ENCODE measurements around the gene HOXB6. TPM values are rescaled to one million over a fixed set of nuclear protein-coding genes. Genes with fewer than 3 reads are reported as not detected.

HOXB6 gene
- total RNA-seq, 2 donors from 2014 or later: not detected

DNA sequence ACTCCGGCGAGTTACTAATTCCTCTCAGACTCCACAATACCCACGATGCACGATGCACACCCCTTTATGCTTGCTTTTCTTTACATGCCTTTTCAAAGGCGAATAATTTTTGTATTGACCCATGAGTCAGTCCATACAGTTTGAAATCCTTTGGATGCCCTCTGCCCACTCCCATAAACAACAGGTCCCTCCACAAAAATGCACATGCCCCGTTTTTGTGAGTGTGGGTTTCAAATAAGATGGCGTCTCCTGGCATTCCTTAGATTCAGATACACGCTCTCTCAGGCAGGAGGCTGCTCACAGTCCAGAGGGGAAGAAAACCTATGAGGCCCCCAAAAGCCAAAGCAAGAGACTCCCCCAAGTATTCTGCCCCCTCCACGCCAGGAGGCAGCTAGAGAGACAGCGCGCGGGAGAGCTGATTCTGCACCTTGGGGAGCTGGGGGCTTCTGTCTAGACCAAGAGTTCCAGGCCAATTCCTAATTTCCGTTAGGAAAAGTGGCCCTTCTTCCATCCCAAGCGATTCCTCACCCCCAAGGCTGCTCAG is 40.9 kb upstream of the HOXB6 start:
- no peak overlapping the region for H3K27ac Mint-ChIP-seq
- Histone ChIP-seq H3K4me1 (ENCODE audit: control insufficient read depth, insufficient read depth, low read length) (peaks cover 3% of the 10 kb centered on the region), H3K9me3 (ENCODE audit: control insufficient read depth, low read length) (no peaks in the 10 kb centered on the region), H3K36me3 (ENCODE audit: control insufficient read depth, insufficient read depth, low read length) (no peaks in the 10 kb centered on the region), H3K9ac (ENCODE audit: extremely low read depth, low read length, poor library complexity, severe bottlenecking) (no peak overlapping the region), H3K27ac (ENCODE audit: low read depth, low read length) (no peak overlapping the region), H3K4me3 (ENCODE audit: low read length) (no peak overlapping the region), H3K27me3 (ENCODE audit: control insufficient read depth, insufficient read depth, low read length, poor library complexity, severe bottlenecking) (peaks cover 99% of the 10 kb centered on the region)
- H3K9me3 Mint-ChIP-seq: no peaks in the 10 kb centered on the region
- no peak for DNase-seq
- 18 to 20% methylated on average over 7 to 14 of the region's 14 CpGs for WGBS, 2 experiments (ENCODE audit: insufficient coverage in 1 of 2, insufficient read length in 1 of 2)
- TF ChIP-seq, protein P1, sequence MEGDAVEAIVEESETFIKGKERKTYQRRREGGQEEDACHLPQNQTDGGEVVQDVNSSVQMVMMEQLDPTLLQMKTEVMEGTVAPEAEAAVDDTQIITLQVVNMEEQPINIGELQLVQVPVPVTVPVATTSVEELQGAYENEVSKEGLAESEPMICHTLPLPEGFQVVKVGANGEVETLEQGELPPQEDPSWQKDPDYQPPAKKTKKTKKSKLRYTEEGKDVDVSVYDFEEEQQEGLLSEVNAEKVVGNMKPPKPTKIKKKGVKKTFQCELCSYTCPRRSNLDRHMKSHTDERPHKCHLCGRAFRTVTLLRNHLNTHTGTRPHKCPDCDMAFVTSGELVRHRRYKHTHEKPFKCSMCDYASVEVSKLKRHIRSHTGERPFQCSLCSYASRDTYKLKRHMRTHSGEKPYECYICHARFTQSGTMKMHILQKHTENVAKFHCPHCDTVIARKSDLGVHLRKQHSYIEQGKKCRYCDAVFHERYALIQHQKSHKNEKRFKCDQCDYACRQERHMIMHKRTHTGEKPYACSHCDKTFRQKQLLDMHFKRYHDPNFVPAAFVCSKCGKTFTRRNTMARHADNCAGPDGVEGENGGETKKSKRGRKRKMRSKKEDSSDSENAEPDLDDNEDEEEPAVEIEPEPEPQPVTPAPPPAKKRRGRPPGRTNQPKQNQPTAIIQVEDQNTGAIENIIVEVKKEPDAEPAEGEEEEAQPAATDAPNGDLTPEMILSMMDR (conservative IDR thresholded peaks at IDR 0.05): no peak
- H3K36me3 Mint-ChIP-seq (ENCODE audit: low read depth): no peaks in the 10 kb centered on the region
- peaks cover 99% of the 10 kb centered on the region for H3K27me3 Mint-ChIP-seq (ENCODE audit: insufficient read depth)
- H3K4me3 Mint-ChIP-seq: peak overlapping the region; percentile 35
- H3K4me1 Mint-ChIP-seq: peaks cover 4% of the 10 kb centered on the region

DNA sequence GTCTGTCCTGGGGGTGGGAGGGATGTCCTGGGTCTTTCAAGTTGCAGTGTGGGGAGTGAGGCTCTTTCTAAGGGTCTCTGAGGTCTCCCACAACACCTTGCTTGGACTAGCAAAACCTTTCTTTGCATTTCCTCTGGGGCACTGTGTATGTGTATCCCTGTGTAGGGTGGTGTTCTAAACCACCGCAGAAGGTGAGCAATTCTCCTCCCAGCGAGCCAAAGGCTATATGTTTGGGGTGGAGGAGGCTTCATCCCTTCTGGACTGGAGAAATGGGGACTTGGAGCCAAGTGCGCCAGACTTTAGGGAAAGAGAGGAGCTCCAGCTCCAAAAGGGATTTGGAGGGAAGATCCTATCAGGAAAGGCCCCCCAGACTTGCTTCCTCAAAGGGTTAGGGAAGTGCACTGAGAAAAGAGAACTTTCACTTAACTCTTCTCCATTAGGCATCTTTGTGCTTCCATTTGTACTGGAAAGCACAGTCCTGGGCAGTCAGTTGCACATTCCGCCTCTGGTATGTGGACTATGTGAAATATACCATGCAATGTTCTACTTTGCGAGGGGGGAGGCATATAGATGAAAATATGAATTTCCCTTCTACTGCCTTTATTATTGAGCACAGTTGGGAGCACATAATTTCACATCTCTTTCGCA is 40.2 kb upstream of the HOXB6 start:
- no peaks in the 10 kb centered on the region for H3K9me3 ChIP-seq (ENCODE audit: control insufficient read depth, low read length)
- Mint-ChIP-seq H3K4me3 (no peak overlapping the region), H3K9me3 (no peaks in the 10 kb centered on the region), H3K27me3 (ENCODE audit: insufficient read depth) (peaks cover 100% of the 10 kb centered on the region), H3K4me1 (peaks cover 4% of the 10 kb centered on the region), H3K27ac (no peak overlapping the region), H3K36me3 (ENCODE audit: low read depth) (no peaks in the 10 kb centered on the region)
- 36 to 40% methylated on average over 5 to 6 of the region's 6 CpGs for WGBS, 2 experiments (ENCODE audit: insufficient coverage in 1 of 2, insufficient read length in 1 of 2)
- no peaks in the 10 kb centered on the region for H3K36me3 ChIP-seq (ENCODE audit: control insufficient read depth, insufficient read depth, low read length)
- DNase-seq: peak; percentile 34
- H3K4me1 ChIP-seq (ENCODE audit: control insufficient read depth, insufficient read depth, low read length): peaks cover 3% of the 10 kb centered on the region
- no peak overlapping the region for H3K4me3 ChIP-seq (ENCODE audit: low read length)
- peaks cover 100% of the 10 kb centered on the region for H3K27me3 ChIP-seq (ENCODE audit: control insufficient read depth, insufficient read depth, low read length, poor library complexity, severe bottlenecking)
- H3K27ac ChIP-seq (ENCODE audit: low read depth, low read length): no peak overlapping the region
- no peak overlapping the region for H3K9ac ChIP-seq (ENCODE audit: extremely low read depth, low read length, poor library complexity, severe bottlenecking)
- TF ChIP-seq, protein P1 (conservative IDR thresholded peaks at IDR 0.05): no peak

DNA sequence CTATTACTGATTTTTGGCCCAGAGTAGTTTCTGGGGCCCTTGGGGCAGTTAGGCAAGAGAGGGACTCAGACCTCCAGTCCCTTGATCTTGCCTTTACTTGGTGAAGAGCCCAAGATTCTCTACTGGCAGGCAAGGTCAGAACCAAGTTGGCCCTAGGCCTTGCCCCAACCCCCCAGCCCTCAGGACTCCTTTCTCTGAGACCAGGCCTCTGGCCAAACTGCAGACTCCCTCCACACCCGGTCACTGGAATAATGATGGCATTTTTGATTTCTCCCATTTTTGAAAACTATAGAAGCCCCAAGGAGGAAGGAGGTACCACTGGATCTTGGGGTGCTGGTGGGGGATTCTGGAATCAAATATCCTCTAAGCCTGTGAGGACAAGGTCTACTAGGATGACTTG is 39.4 kb upstream of the HOXB6 start:
- Histone ChIP-seq H3K9me3 (ENCODE audit: control insufficient read depth, low read length) (no peaks in the 10 kb centered on the region), H3K27ac (ENCODE audit: low read depth, low read length) (no peak overlapping the region), H3K4me3 (ENCODE audit: low read length) (no peak overlapping the region), H3K9ac (ENCODE audit: extremely low read depth, low read length, poor library complexity, severe bottlenecking) (no peak overlapping the region), H3K4me1 (ENCODE audit: control insufficient read depth, insufficient read depth, low read length) (peaks cover 3% of the 10 kb centered on the region), H3K36me3 (ENCODE audit: control insufficient read depth, insufficient read depth, low read length) (no peaks in the 10 kb centered on the region), H3K27me3 (ENCODE audit: control insufficient read depth, insufficient read depth, low read length, poor library complexity, severe bottlenecking) (peaks cover 100% of the 10 kb centered on the region)
- Mint-ChIP-seq H3K27ac (no peak overlapping the region), H3K27me3 (ENCODE audit: insufficient read depth) (peaks cover 100% of the 10 kb centered on the region), H3K9me3 (no peaks in the 10 kb centered on the region), H3K36me3 (ENCODE audit: low read depth) (no peaks in the 10 kb centered on the region), H3K4me1 (peaks cover 4% of the 10 kb centered on the region), H3K4me3 (no peak overlapping the region)
- 50% methylated on average over 1 of the region's 1 CpG; no CpG with 5 or more reads in 1 of the 2 experiments for WGBS, 2 experiments (ENCODE audit: insufficient coverage in 1 of 2, insufficient read length in 1 of 2)
- peak; percentile 14 for DNase-seq
- TF ChIP-seq, protein P1 (conservative IDR thresholded peaks at IDR 0.05): no peak

All from endodermal cell (in vitro differentiated cells).